ENCODE measurements around the gene GSC2. TPM values are rescaled to one million over a fixed set of nuclear protein-coding genes. Genes with fewer than 3 reads are reported as not detected.
"Not testable (repeated sequence)": the region's sequence is repeated elsewhere in the genome, so short reads cannot be mapped to it uniquely, and the experiment has no call there.

The GSC2 gene
- polyA plus RNA-seq, 4 donors, result not detected

- H3K27me3 ChIP-seq (ENCODE audit: control insufficient read depth in 3 of 3, insufficient read depth in 3 of 3, low read length in 3 of 3), result peaks cover 0 to 42% (median 31%) of the 10 kb centered on the region in 3 donors
- FAIRE-seq (no peak), DNase-seq (no peak)
- H3K27ac ChIP-seq (ENCODE audit: low read depth in 1 of 3, low read length in 2 of 3), result no peak overlapping the region
- 29 to 55% (median 44%) methylated on average over 17 of the region's 17 CpGs for WGBS, 3 donors
- H3K36me3 ChIP-seq (ENCODE audit: control insufficient read depth in 3 of 3, insufficient read depth in 2 of 3, low read depth in 1 of 3, low read length in 3 of 3), result peaks cover 0 to 6% (median 0%) of the 10 kb centered on the region in 3 donors
- H3K4me1 ChIP-seq (ENCODE audit: control insufficient read depth in 3 of 3, insufficient read depth in 2 of 3, low read depth in 1 of 3, low read length in 2 of 3), result peaks cover 7 to 28% (median 7%) of the 10 kb centered on the region in 3 donors
- no peak overlapping the region for H3K4me3 ChIP-seq (ENCODE audit: low read depth in 1 of 3, low read length in 3 of 3)
- H3K9me3 ChIP-seq (ENCODE audit: control insufficient read depth in 2 of 2, insufficient read depth in 1 of 2, low read depth in 1 of 2, low read length in 1 of 2), result peaks cover 0 to 12% of the 10 kb centered on the region in 2 donors
Observed at GRCh38 chr22:19168088-19168890, 18.2 kb upstream of the GSC2 start.

- Histone ChIP-seq H3K4me3 (ENCODE audit: low read depth in 1 of 3, low read length in 3 of 3) (no peak overlapping the region), H3K27me3 (ENCODE audit: control insufficient read depth in 3 of 3, insufficient read depth in 3 of 3, low read length in 3 of 3) (peaks cover 0 to 46% (median 33%) of the 10 kb centered on the region in 3 donors), H3K9me3 (ENCODE audit: control insufficient read depth in 2 of 2, insufficient read depth in 1 of 2, low read depth in 1 of 2, low read length in 1 of 2) (peaks cover 0 to 12% of the 10 kb centered on the region in 2 donors), H3K27ac (ENCODE audit: low read depth in 1 of 3, low read length in 2 of 3) (no peak overlapping the region), H3K4me1 (ENCODE audit: control insufficient read depth in 3 of 3, insufficient read depth in 2 of 3, low read depth in 1 of 3, low read length in 2 of 3) (peaks cover under 1 to 18% (median 1%) of the 10 kb centered on the region in 3 donors), H3K36me3 (ENCODE audit: control insufficient read depth in 3 of 3, insufficient read depth in 2 of 3, low read depth in 1 of 3, low read length in 3 of 3) (no peaks in the 10 kb centered on the region)
- DNase-seq (no peak), FAIRE-seq (no peak)
- 66 to 75% (median 70%) methylated on average over 13 of the region's 13 CpGs for WGBS, 3 donors
Observed at GRCh38 chr22:19167106-19167869, 17.2 kb upstream of the GSC2 start.

GRCh38 chr22:19166421-19166820 lies 16.3 kb upstream of the GSC2 start:
- Histone ChIP-seq H3K27ac (ENCODE audit: low read depth in 1 of 3, low read length in 2 of 3) (no peak overlapping the region), H3K27me3 (ENCODE audit: control insufficient read depth in 3 of 3, insufficient read depth in 3 of 3, low read length in 3 of 3) (peaks cover 0 to 48% (median 33%) of the 10 kb centered on the region in 3 donors), H3K4me3 (ENCODE audit: low read depth in 1 of 3, low read length in 3 of 3) (no peak overlapping the region), H3K4me1 (ENCODE audit: control insufficient read depth in 3 of 3, insufficient read depth in 2 of 3, low read depth in 1 of 3, low read length in 2 of 3) (peaks cover 0 to 17% (median 0%) of the 10 kb centered on the region in 3 donors), H3K36me3 (ENCODE audit: control insufficient read depth in 3 of 3, insufficient read depth in 2 of 3, low read depth in 1 of 3, low read length in 3 of 3) (no peaks in the 10 kb centered on the region), H3K9me3 (ENCODE audit: control insufficient read depth in 2 of 2, insufficient read depth in 1 of 2, low read depth in 1 of 2, low read length in 1 of 2) (peaks cover 0 to 12% of the 10 kb centered on the region in 2 donors)
- WGBS, 3 donors, result 74 to 82% (median 77%) methylated on average over 8 of the region's 8 CpGs
- FAIRE-seq, result no peak
- no peak for DNase-seq

GRCh38 chr22:19164425-19164824 lies 14.3 kb upstream of the GSC2 start:
- DNase-seq (no peak), FAIRE-seq (no peak)
- H3K4me1 ChIP-seq (ENCODE audit: control insufficient read depth in 3 of 3, insufficient read depth in 2 of 3, low read depth in 1 of 3, low read length in 2 of 3), result peaks cover 0 to 1% (median 0%) of the 10 kb centered on the region in 3 donors
- no peaks in the 10 kb centered on the region for H3K36me3 ChIP-seq (ENCODE audit: control insufficient read depth in 3 of 3, insufficient read depth in 2 of 3, low read depth in 1 of 3, low read length in 3 of 3)
- H3K27ac ChIP-seq (ENCODE audit: low read depth in 1 of 3, low read length in 2 of 3), result no peak overlapping the region
- peaks cover 0 to 12% of the 10 kb centered on the region in 2 donors for H3K9me3 ChIP-seq (ENCODE audit: control insufficient read depth in 2 of 2, insufficient read depth in 1 of 2, low read depth in 1 of 2, low read length in 1 of 2)
- H3K4me3 ChIP-seq (ENCODE audit: low read depth in 1 of 3, low read length in 3 of 3), result no peak overlapping the region
- peaks cover 0 to 35% (median 28%) of the 10 kb centered on the region in 3 donors for H3K27me3 ChIP-seq (ENCODE audit: control insufficient read depth in 3 of 3, insufficient read depth in 3 of 3, low read length in 3 of 3)
- WGBS, 3 donors, result 97 to 98% (median 97%) methylated on average over 6 of the region's 6 CpGs

GRCh38 chr22:19158649-19159048 lies 8.6 kb upstream of the GSC2 start:
- not testable (repeated sequence) for H3K27ac ChIP-seq (ENCODE audit: low read depth in 1 of 3, low read length in 2 of 3); DNase-seq; H3K4me3 ChIP-seq (ENCODE audit: low read depth in 1 of 3, low read length in 3 of 3); FAIRE-seq; H3K36me3 ChIP-seq (ENCODE audit: control insufficient read depth in 3 of 3, insufficient read depth in 2 of 3, low read depth in 1 of 3, low read length in 3 of 3); H3K27me3 ChIP-seq (ENCODE audit: control insufficient read depth in 3 of 3, insufficient read depth in 3 of 3, low read length in 3 of 3); H3K9me3 ChIP-seq (ENCODE audit: control insufficient read depth in 2 of 2, insufficient read depth in 1 of 2, low read depth in 1 of 2, low read length in 1 of 2); H3K4me1 ChIP-seq (ENCODE audit: control insufficient read depth in 3 of 3, insufficient read depth in 2 of 3, low read depth in 1 of 3, low read length in 2 of 3)
- WGBS, 3 donors, result 78 to 91% (median 89%) methylated on average over 11 of the region's 11 CpGs

GRCh38 chr22:19156109-19156508 lies 6.0 kb upstream of the GSC2 start:
- H3K27ac ChIP-seq (ENCODE audit: low read depth in 1 of 3, low read length in 2 of 3); FAIRE-seq; H3K36me3 ChIP-seq (ENCODE audit: control insufficient read depth in 3 of 3, insufficient read depth in 2 of 3, low read depth in 1 of 3, low read length in 3 of 3); H3K4me1 ChIP-seq (ENCODE audit: control insufficient read depth in 3 of 3, insufficient read depth in 2 of 3, low read depth in 1 of 3, low read length in 2 of 3); H3K9me3 ChIP-seq (ENCODE audit: control insufficient read depth in 2 of 2, insufficient read depth in 1 of 2, low read depth in 1 of 2, low read length in 1 of 2); H3K4me3 ChIP-seq (ENCODE audit: low read depth in 1 of 3, low read length in 3 of 3); DNase-seq: not testable (repeated sequence)
- H3K27me3 ChIP-seq (ENCODE audit: control insufficient read depth in 3 of 3, insufficient read depth in 3 of 3, low read length in 3 of 3), result peaks cover 3 to 25% (median 21%) of the 10 kb centered on the region in 3 donors
- 65 to 83% (median 75%) methylated on average over 9 of the region's 9 CpGs for WGBS, 3 donors

- Histone ChIP-seq H3K9me3 (ENCODE audit: control insufficient read depth in 2 of 2, insufficient read depth in 1 of 2, low read depth in 1 of 2, low read length in 1 of 2) (peaks cover 0 to 6% of the 10 kb centered on the region in 2 donors), H3K27me3 (ENCODE audit: control insufficient read depth in 3 of 3, insufficient read depth in 3 of 3, low read length in 3 of 3) (peaks cover 30 to 43% (median 37%) of the 10 kb centered on the region in 3 donors), H3K4me1 (ENCODE audit: control insufficient read depth in 3 of 3, insufficient read depth in 2 of 3, low read depth in 1 of 3, low read length in 2 of 3) (peaks cover 0 to 2% (median 0%) of the 10 kb centered on the region in 3 donors), H3K36me3 (ENCODE audit: control insufficient read depth in 3 of 3, insufficient read depth in 2 of 3, low read depth in 1 of 3, low read length in 3 of 3) (no peaks in the 10 kb centered on the region), H3K27ac (ENCODE audit: low read depth in 1 of 3, low read length in 2 of 3) (no peak overlapping the region), H3K4me3 (ENCODE audit: low read depth in 1 of 3, low read length in 3 of 3) (no peak overlapping the region)
- FAIRE-seq, result no peak
- DNase-seq, result no peak
- 51 to 61% (median 53%) methylated on average over 11 of the region's 11 CpGs for WGBS, 3 donors
Observed at GRCh38 chr22:19152942-19153883, 3.1 kb upstream of the GSC2 start.

All from small intestine (tissue), 7 donors.